Right lobe of liver (tissue), 4 donors: ENCODE results near the gene DHX34.

Experiments used
- CTCF ChIP-seq, 4 donors: fragments of 200-600 bp in 3 of 4; fragments of 450-650 bp in 1 of 4; IDR thresholded peaks; one replicate each; pipeline versions ENCODE4 v1.5.1 to v1.8.0; 2016 to 2022; ENCODE audit warnings: antibody characterized with exemption in 4 of 4, mild to moderate bottlenecking in 2 of 4
- POLR2A ChIP-seq: fragments of 450-650 bp; IDR thresholded peaks from one replicate; pipeline ENCODE4 v1.6.1; 2017; ENCODE audit warnings: antibody characterized with exemption, mild to moderate bottlenecking
- donor health status: DM: no; HTN: no; CAD: no.
- donor health status: DM: no; HTN: no; CAD: no.
- donor health status: DM: no; HTN: yes; CAD: no.

GRCh38 chr19:47357788-47358680 is 8.9 kb downstream of the DHX34 start:
- no peak for TF ChIP-seq POLR2A
- no peak for TF ChIP-seq CTCF (IDR thresholded peaks at IDR 0.05)
